Epithelial cell of esophagus (primary cell): ENCODE results near the gene TUBA4B.
A peak's percentile ranks its signal among the peaks of the same experiment; 100 is the strongest.

Source experiments
- DNase-seq: peaks from one replicate; pipeline ENCODE4 v3.0.0; 2010; ENCODE audit warnings: low read depth
- H3K4me3 ChIP-seq: 2 replicates; pipeline ENCODE4 v1.5.1; 2011; ENCODE audit warnings: mild to moderate bottlenecking, low read length, control low read depth
- CTCF ChIP-seq: IDR thresholded peaks from 2 replicates; pipeline ENCODE4 v1.5.1; 2011; ENCODE audit warnings: low read depth, mild to moderate bottlenecking, low read length, control low read depth, inconsistent platforms; ENCODE audit not compliant: insufficient read depth; ENCODE audit errors: missing control alignments

The TUBA4B gene

GRCh38 chr2:219252900-219253752 lies at the start of gene TUBA4B:
TUBA4B (plus strand) TSS chr2:219253243; CDS start chr2:219253408, 165 bp downstream.
- peak; percentile 61 for DNase-seq
- peak within 1 kb of the TSS; percentile 66 for H3K4me3 ChIP-seq
- no peak for TF ChIP-seq CTCF

GRCh38 chr2:219204425-219205164 lies 48.4 kb upstream of the TUBA4B start:
- TF ChIP-seq CTCF, result no peak
- no peak overlapping the region for H3K4me3 ChIP-seq
- DNase-seq, result no peak

- DNase-seq, result no peak
- no peak overlapping the region for H3K4me3 ChIP-seq
- no peak for TF ChIP-seq CTCF
Observed at GRCh38 chr2:219205165-219205538, 47.9 kb upstream of the TUBA4B start.

- peak overlapping the region; percentile 70 for H3K4me3 ChIP-seq
- TF ChIP-seq CTCF, result no peak
- DNase-seq, result no peak
Observed at GRCh38 chr2:219205981-219206327, 47.1 kb upstream of the TUBA4B start.

- peak; percentile 9 for TF ChIP-seq CTCF
- DNase-seq, result peak; percentile 95
- H3K4me3 ChIP-seq, result peak within 1 kb of the TSS; percentile 70
Observed at GRCh38 chr2:219206328-219207133, 46.5 kb upstream of the TUBA4B start, which contains the start of gene ZFAND2B. ZFAND2B (plus strand) TSS chr2:219206782; CDS start chr2:219206988, 206 bp downstream.

GRCh38 chr2:219207134-219207883 lies 45.7 kb upstream of the TUBA4B start:
- no peak for DNase-seq
- no peak for TF ChIP-seq CTCF
- H3K4me3 ChIP-seq, result peak overlapping the region; percentile 70
